Esophagus muscularis mucosa (tissue), 4 donors: ENCODE results near the gene DGKB. TPM values are rescaled to one million over a fixed set of nuclear protein-coding genes. Genes with fewer than 3 reads are reported as not detected.

Experiments
- DNase-seq: peaks from one replicate; pipeline ENCODE4 v3.0.0-alpha.2; 2017; ENCODE audit errors: extremely low spot score
- H3K27ac ChIP-seq, 4 donors: fragments of 200-600 bp; sonication (generic); replicated peaks in 1 of 4; 1 replicate in 3 of 4; 2 replicates in 1 of 4; pipeline ENCODE4 v1.5.1; 2016 to 2019; ENCODE audit warnings: mild to moderate bottlenecking in 1 of 4
- H3K27me3 ChIP-seq, 4 donors: fragments of 200-600 bp; sonication (generic); one replicate each; pipeline versions ENCODE4 v1.5.1 to v1.6.0; 2016 to 2019
- H3K36me3 ChIP-seq, 4 donors: fragments of 200-600 bp; sonication (generic); one replicate each; pipeline ENCODE4 v1.5.1; 2016 to 2019
- H3K4me1 ChIP-seq, 4 donors: fragments of 200-600 bp; sonication (generic); one replicate each; pipeline ENCODE4 v1.5.1; 2016 to 2019
- H3K4me3 ChIP-seq, 4 donors: fragments of 200-600 bp; sonication (generic); 1 replicate in 2 of 4; 2 replicates in 2 of 4; pipeline ENCODE4 v1.5.1; 2016 to 2019; ENCODE audit warnings: mild to moderate bottlenecking in 4 of 4, moderate library complexity in 1 of 4
- H3K9me3 ChIP-seq, 4 donors: fragments of 200-600 bp; sonication (generic); 1 replicate in 3 of 4; 2 replicates in 1 of 4; pipeline ENCODE4 v1.5.1; 2016 to 2019
- EP300 ChIP-seq: sonication (generic); formaldehyde crosslinking; IDR thresholded peaks from one replicate; pipeline ENCODE4 v1.6.1; 2017; ENCODE audit warnings: antibody characterized with exemption
- POLR2A ChIP-seq: fragments of 450-650 bp; IDR thresholded peaks from one replicate; pipeline ENCODE4 v1.6.1; 2017; ENCODE audit warnings: antibody characterized with exemption, moderate library complexity, mild to moderate bottlenecking, low read depth
- POLR2AphosphoS5 ChIP-seq, 2 donors: sonication (generic); formaldehyde crosslinking; IDR thresholded peaks; one replicate each; pipeline ENCODE4 v1.6.1; 2017; ENCODE audit warnings: antibody characterized with exemption in 2 of 2
- WGBS: methylation state at CpG from one replicate; pipeline ENCODE4 v1.1.5; 2018; 5-methylcytosine and 5-hydroxymethylcytosine counted together
- intact Hi-C: fragments of 100-400 bp; cut with DNase I; formaldehyde crosslinking; loops from one replicate; pipeline ENCODE4 v1.15.1; 2023
- total RNA-seq, 4 donors: library from RNA; depleted of rRNA; stranded (reverse); fragments of >200 nt; gene quantifications; one replicate each; pipeline versions ENCODE4 v1.1.0 to v1.2.1, GENCODE V29; 2016
- TF ChIP-seq, protein P1 (sequence below), 3 experiments: fragments of 200-600 bp in 2 of 3; fragments of 450-650 bp in 1 of 3; sonication (generic) in 2 of 3; IDR thresholded peaks; one replicate each; pipeline ENCODE4 v1.5.1; 2017 to 2019; ENCODE audit warnings: antibody characterized with exemption in 3 of 3, mild to moderate bottlenecking in 2 of 3, moderate library complexity in 1 of 3

The DGKB gene
- total RNA-seq, 4 donors from 2014 or later, result 10.4 to 18.5 (median 16.0) TPM

DNA sequence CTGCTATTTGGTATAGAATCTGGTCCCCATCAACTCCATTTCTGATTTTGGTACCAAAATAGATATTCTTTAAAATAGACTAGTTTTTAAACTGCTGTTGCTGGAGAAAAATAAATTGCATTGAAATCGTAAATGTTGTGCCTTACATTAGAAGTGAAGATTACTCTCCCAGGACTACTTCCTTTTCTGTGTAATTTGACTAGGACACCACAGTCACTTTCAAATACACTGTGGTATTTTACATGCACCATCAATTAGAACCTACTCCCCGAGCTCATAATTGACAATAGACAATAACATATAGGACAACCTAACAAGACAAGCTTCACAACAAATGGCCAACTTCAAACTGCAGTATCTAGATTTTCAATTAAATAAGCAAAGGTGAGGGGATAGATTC lies 211.5 kb downstream of the DGKB start:
- Histone ChIP-seq H3K36me3 (no peaks in the 10 kb centered on the region), H3K27ac (no peak overlapping the region), H3K27me3 (no peaks in the 10 kb centered on the region), H3K4me3 (no peak overlapping the region), H3K9me3 (no peaks in the 10 kb centered on the region), H3K4me1 (no peaks in the 10 kb centered on the region)
- no peak for DNase-seq
- WGBS, result 76% methylated on average over 2 of the region's 2 CpGs
- TF ChIP-seq POLR2A (no peak), EP300 (no peak)
- TF ChIP-seq, protein P1, sequence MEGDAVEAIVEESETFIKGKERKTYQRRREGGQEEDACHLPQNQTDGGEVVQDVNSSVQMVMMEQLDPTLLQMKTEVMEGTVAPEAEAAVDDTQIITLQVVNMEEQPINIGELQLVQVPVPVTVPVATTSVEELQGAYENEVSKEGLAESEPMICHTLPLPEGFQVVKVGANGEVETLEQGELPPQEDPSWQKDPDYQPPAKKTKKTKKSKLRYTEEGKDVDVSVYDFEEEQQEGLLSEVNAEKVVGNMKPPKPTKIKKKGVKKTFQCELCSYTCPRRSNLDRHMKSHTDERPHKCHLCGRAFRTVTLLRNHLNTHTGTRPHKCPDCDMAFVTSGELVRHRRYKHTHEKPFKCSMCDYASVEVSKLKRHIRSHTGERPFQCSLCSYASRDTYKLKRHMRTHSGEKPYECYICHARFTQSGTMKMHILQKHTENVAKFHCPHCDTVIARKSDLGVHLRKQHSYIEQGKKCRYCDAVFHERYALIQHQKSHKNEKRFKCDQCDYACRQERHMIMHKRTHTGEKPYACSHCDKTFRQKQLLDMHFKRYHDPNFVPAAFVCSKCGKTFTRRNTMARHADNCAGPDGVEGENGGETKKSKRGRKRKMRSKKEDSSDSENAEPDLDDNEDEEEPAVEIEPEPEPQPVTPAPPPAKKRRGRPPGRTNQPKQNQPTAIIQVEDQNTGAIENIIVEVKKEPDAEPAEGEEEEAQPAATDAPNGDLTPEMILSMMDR (IDR thresholded peaks at IDR 0.05), result no peak
- intact Hi-C loops, result loop anchor here (5.0 kb wide), 1 partner anchor 1409 kb away; no protein-coding TSS in a partner anchor

GRCh38 chr7:14690486-14690885 lies 212.1 kb downstream of the DGKB start:
- Histone ChIP-seq H3K9me3 (no peaks in the 10 kb centered on the region), H3K4me3 (no peak overlapping the region), H3K4me1 (no peaks in the 10 kb centered on the region), H3K36me3 (no peaks in the 10 kb centered on the region), H3K27ac (no peak overlapping the region), H3K27me3 (no peaks in the 10 kb centered on the region)
- 81% methylated on average over 3 of the region's 3 CpGs for WGBS
- DNase-seq, result no peak
- intact Hi-C loops, result loop anchor here (5.0 kb wide), 1 partner anchor 1408 kb away; no protein-coding TSS in a partner anchor
- TF ChIP-seq, protein P1 (IDR thresholded peaks at IDR 0.05), result no peak
- TF ChIP-seq POLR2AphosphoS5 (IDR thresholded peaks at IDR 0.05), result no peak
- TF ChIP-seq POLR2A, result no peak
- no peak for TF ChIP-seq EP300

GRCh38 chr7:14690075-14690474 lies 212.5 kb downstream of the DGKB start:
- DNase-seq, result no peak
- Histone ChIP-seq H3K27me3 (no peaks in the 10 kb centered on the region), H3K36me3 (no peaks in the 10 kb centered on the region), H3K9me3 (no peaks in the 10 kb centered on the region), H3K4me3 (no peak overlapping the region), H3K4me1 (no peaks in the 10 kb centered on the region), H3K27ac (no peak overlapping the region)
- WGBS, result 66% methylated on average over 5 of the region's 5 CpGs
- intact Hi-C loops, result loop anchor here (5.0 kb wide), 1 partner anchor 1408 kb away; no protein-coding TSS in a partner anchor
- TF ChIP-seq POLR2AphosphoS5 (IDR thresholded peaks at IDR 0.05), result no peak
- TF ChIP-seq, protein P1 (IDR thresholded peaks at IDR 0.05), result no peak
- no peak for TF ChIP-seq POLR2A
- TF ChIP-seq EP300, result no peak

DNA sequence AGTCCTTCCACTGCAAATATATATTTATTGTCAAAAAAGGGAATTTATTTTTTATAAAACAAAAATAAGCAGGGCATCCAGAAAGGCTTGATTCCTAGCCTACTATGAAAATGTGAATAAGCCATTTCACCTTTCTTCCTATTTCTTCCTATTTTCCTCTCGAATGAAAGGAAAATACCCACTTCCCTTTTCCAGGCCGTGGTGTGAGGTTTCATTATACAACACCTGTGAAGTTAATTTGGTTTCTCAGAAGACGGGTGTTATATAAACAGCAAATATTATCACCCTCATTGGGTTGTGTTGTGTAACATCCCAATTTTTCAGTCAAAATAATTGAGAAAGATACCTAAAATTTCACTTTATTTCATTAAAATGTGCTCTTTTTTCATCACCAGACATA lies 214.3 kb downstream of the DGKB start:
- H3K27me3 ChIP-seq, result no peaks in the 10 kb centered on the region
- H3K4me1 ChIP-seq, result no peaks in the 10 kb centered on the region
- DNase-seq, result no peak
- 43% methylated on average over 3 of the region's 3 CpGs for WGBS
- no peaks in the 10 kb centered on the region for H3K36me3 ChIP-seq
- intact Hi-C loops, result no loop called here
- no peaks in the 10 kb centered on the region for H3K9me3 ChIP-seq
- H3K27ac ChIP-seq, result no peak overlapping the region
- no peak overlapping the region for H3K4me3 ChIP-seq
- TF ChIP-seq EP300 (no peak), POLR2A (no peak)

- DNase-seq, result no peak
- TF ChIP-seq POLR2A (no peak), POLR2AphosphoS5 (IDR thresholded peaks at IDR 0.05) (no peak), EP300 (no peak)
- TF ChIP-seq, protein P1 (IDR thresholded peaks at IDR 0.05), result no peak
- no peak overlapping the region for H3K4me3 ChIP-seq
- intact Hi-C loops, result no loop called here
- no peaks in the 10 kb centered on the region for H3K27me3 ChIP-seq
- no peaks in the 10 kb centered on the region for H3K36me3 ChIP-seq
- no peaks in the 10 kb centered on the region for H3K4me1 ChIP-seq
- 67% methylated on average over 3 of the region's 3 CpGs for WGBS
- no peaks in the 10 kb centered on the region for H3K9me3 ChIP-seq
- H3K27ac ChIP-seq, result no peak overlapping the region
Measured at GRCh38 chr7:14687777-14688176, 214.8 kb downstream of the DGKB start.
